ENCODE measurements around the gene PSMC3. TPM values are rescaled to one million over a fixed set of nuclear protein-coding genes. Genes with fewer than 3 reads are reported as not detected.

PSMC3 gene
- total RNA-seq, 1 experiment from 2014 or later: 181 TPM

DNA sequence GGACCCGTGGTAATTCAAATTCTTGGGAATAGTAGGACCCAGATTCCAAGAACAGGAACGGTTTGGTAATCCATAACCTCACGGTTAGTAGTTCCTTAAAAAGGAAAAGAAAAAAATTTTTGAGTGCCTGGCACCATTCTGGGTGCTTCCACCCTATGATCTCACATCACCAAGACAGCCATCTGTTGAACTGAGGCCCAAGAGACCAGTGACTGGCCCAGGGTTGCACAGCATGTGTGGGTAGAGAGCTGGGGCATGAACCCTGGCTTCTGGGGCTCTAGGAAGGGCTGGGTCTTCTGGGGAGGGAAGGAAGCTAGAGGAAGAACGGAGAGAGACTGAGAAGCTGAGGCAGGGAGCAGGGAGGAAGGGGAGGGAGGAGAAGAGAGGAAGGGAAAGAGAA, 43.2 kb downstream of the PSMC3 start:
- BruUV-seq (replicated peaks): no TSS peak
- H3K4me3 ChIP-seq (ENCODE audit: low read depth in 2 of 2, low read length in 2 of 2): no peak overlapping the region

DNA sequence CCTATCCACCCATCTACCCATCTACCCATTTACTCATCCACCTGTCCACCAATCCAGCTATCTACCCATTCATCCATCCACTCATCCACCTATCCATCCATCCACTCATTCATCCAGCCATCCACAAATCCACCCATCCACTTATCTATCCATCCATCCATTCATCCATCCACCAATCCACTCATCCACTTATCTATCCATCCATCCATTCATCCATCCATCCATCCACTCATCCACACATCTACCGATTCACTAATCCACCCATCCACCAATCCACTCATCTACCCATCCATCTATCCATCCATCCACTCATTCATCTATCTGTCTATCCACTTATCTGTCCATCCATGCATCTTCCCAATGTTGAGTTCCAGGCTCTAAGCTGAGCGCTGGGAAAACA, 46.2 kb downstream of the PSMC3 start:
- no peak overlapping the region for H3K4me3 ChIP-seq (ENCODE audit: low read depth in 2 of 2, low read length in 2 of 2)
- no peaks in the 10 kb centered on the region for H3K9me3 ChIP-seq (ENCODE audit: control insufficient read depth, insufficient read depth, low read depth, low read length)
- ChIA-PET CTCF (no interaction called here), POLR2A (no interaction called here)
- in situ Hi-C loops (cut with HindIII; ENCODE audit: low pct_unique_long_range_greater_than_20kb, low sequenced_read_pairs): no loop called here
- no peak for DNase-seq (ENCODE audit: low read depth, low spot score)
- ATAC-seq: no peak
- no TSS peak for BruUV-seq (replicated peaks)
- TF ChIP-seq REST (IDR thresholded peaks at IDR 0.05; ENCODE audit: insufficient read depth in 1 of 2, low read depth in 2 of 2, low read length in 1 of 2) (no peak), POLR2AphosphoS5 (IDR thresholded peaks at IDR 0.05; ENCODE audit: low read depth, low read length) (no peak), TCF7L2 (IDR thresholded peaks at IDR 0.05; ENCODE audit: low read depth, low read length) (no peak), SIN3A (IDR thresholded peaks at IDR 0.05; ENCODE audit: borderline replicate concordance, insufficient read depth, low read depth, low read length) (no peak)
- TF ChIP-seq, protein P1, sequence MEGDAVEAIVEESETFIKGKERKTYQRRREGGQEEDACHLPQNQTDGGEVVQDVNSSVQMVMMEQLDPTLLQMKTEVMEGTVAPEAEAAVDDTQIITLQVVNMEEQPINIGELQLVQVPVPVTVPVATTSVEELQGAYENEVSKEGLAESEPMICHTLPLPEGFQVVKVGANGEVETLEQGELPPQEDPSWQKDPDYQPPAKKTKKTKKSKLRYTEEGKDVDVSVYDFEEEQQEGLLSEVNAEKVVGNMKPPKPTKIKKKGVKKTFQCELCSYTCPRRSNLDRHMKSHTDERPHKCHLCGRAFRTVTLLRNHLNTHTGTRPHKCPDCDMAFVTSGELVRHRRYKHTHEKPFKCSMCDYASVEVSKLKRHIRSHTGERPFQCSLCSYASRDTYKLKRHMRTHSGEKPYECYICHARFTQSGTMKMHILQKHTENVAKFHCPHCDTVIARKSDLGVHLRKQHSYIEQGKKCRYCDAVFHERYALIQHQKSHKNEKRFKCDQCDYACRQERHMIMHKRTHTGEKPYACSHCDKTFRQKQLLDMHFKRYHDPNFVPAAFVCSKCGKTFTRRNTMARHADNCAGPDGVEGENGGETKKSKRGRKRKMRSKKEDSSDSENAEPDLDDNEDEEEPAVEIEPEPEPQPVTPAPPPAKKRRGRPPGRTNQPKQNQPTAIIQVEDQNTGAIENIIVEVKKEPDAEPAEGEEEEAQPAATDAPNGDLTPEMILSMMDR (IDR thresholded peaks at IDR 0.05): no peak
- no peaks in the 10 kb centered on the region for H3K36me3 ChIP-seq (ENCODE audit: control insufficient read depth, insufficient read depth, low read length)
- H3K27me3 ChIP-seq (ENCODE audit: control insufficient read depth, insufficient read depth, low read length): no peaks in the 10 kb centered on the region
- intact Hi-C loops (cut with micrococcal nuclease; ENCODE audit: unreplicated experiment): no loop called here
- H3K27ac ChIP-seq (ENCODE audit: low read length): no peak overlapping the region
- no peaks in the 10 kb centered on the region; the same call in 1 of the 2 replicates for H3K4me1 ChIP-seq (ENCODE audit: control insufficient read depth, insufficient read depth, low read length)

More for the DNA sequence above, 43.2 kb downstream of the PSMC3 start:
- intact Hi-C loops (cut with micrococcal nuclease; ENCODE audit: unreplicated experiment): no loop called here
- ATAC-seq: no peak
- ChIA-PET CTCF (interaction anchor here (0.9 kb wide), 1 partner anchor 9 kb away, joined by 3 read pairs; no protein-coding TSS in a partner anchor), POLR2A (no interaction called here)
- no peak for DNase-seq (ENCODE audit: low read depth, low spot score)
- no peaks in the 10 kb centered on the region for H3K27me3 ChIP-seq (ENCODE audit: control insufficient read depth, insufficient read depth, low read length)
- no peaks in the 10 kb centered on the region for H3K4me1 ChIP-seq (ENCODE audit: control insufficient read depth, insufficient read depth, low read length)
- in situ Hi-C loops (cut with HindIII; ENCODE audit: low pct_unique_long_range_greater_than_20kb, low sequenced_read_pairs): no loop called here
- no peak overlapping the region for H3K27ac ChIP-seq (ENCODE audit: low read length)
- TF ChIP-seq REST (IDR thresholded peaks at IDR 0.05; ENCODE audit: insufficient read depth in 1 of 2, low read depth in 2 of 2, low read length in 1 of 2) (no peak), TCF7L2 (IDR thresholded peaks at IDR 0.05; ENCODE audit: low read depth, low read length) (no peak), SIN3A (IDR thresholded peaks at IDR 0.05; ENCODE audit: borderline replicate concordance, insufficient read depth, low read depth, low read length) (no peak), POLR2AphosphoS5 (IDR thresholded peaks at IDR 0.05; ENCODE audit: low read depth, low read length) (no peak)
- TF ChIP-seq, protein P1 (IDR thresholded peaks at IDR 0.05): no peak
- no peaks in the 10 kb centered on the region for H3K9me3 ChIP-seq (ENCODE audit: control insufficient read depth, insufficient read depth, low read depth, low read length)
- no peaks in the 10 kb centered on the region for H3K36me3 ChIP-seq (ENCODE audit: control insufficient read depth, insufficient read depth, low read length)
